HUES48 (cell line): ENCODE data around the gene PKP3.
A peak's percentile ranks its signal among the peaks of the same experiment; 100 is the strongest.
"Not testable (repeated sequence)": the region's sequence is repeated elsewhere in the genome, so short reads cannot be mapped to it uniquely, and the experiment has no call there.

Experiments used
- H3K27ac ChIP-seq: one replicate; pipeline ENCODE4 v1.7.0; 2013; ENCODE audit warnings: low read depth, low read length, inconsistent platforms
- H3K27me3 ChIP-seq: 2 replicates; pipeline ENCODE4 v1.6.1; 2013; ENCODE audit warnings: mild to moderate bottlenecking, low read length; ENCODE audit not compliant: control insufficient read depth, insufficient read depth
- H3K36me3 ChIP-seq: 2 replicates; pipeline ENCODE4 v1.6.1; 2013; ENCODE audit warnings: low read length; ENCODE audit not compliant: control insufficient read depth, insufficient read depth
- H3K4me1 ChIP-seq: 2 replicates; pipeline ENCODE4 v1.6.1; 2013; ENCODE audit warnings: mild to moderate bottlenecking, low read length; ENCODE audit not compliant: control insufficient read depth, insufficient read depth
- H3K4me3 ChIP-seq: 2 replicates; pipeline ENCODE4 v1.5.1; 2013; ENCODE audit warnings: mild to moderate bottlenecking, low read depth, low read length
- H3K9ac ChIP-seq: 2 replicates; pipeline ENCODE4 v1.6.1; 2013; ENCODE audit warnings: mild to moderate bottlenecking, low read depth, low read length, moderate library complexity
- H3K9me3 ChIP-seq: 2 replicates; pipeline ENCODE4 v1.6.1; 2013; ENCODE audit warnings: low read length; ENCODE audit not compliant: control insufficient read depth, insufficient read depth

PKP3 gene

GRCh38 chr11:409600-410483, 15.8 kb downstream of the PKP3 start:
- Histone ChIP-seq H3K27ac (no peak overlapping the region), H3K4me1 (no peaks in the 10 kb centered on the region), H3K4me3 (no peak overlapping the region), H3K36me3 (no peaks in the 10 kb centered on the region), H3K9ac (no peak overlapping the region), H3K9me3 (no peaks in the 10 kb centered on the region), H3K27me3 (no peaks in the 10 kb centered on the region)

- H3K27ac ChIP-seq, H3K27me3 ChIP-seq, H3K36me3 ChIP-seq, H3K4me3 ChIP-seq, H3K9me3 ChIP-seq, H3K9ac ChIP-seq, H3K4me1 ChIP-seq: not testable (repeated sequence)
Measured at GRCh38 chr11:410711-411110, 16.7 kb downstream of the PKP3 start.

- not testable (repeated sequence) for H3K9ac ChIP-seq, H3K27ac ChIP-seq, H3K4me3 ChIP-seq, H3K36me3 ChIP-seq, H3K27me3 ChIP-seq, H3K9me3 ChIP-seq
- peaks cover 11% of the 10 kb centered on the region for H3K4me1 ChIP-seq
Measured at GRCh38 chr11:411520-411919, 17.5 kb downstream of the PKP3 start.

- peaks cover 11% of the 10 kb centered on the region for H3K4me1 ChIP-seq
- no peaks in the 10 kb centered on the region for H3K9me3 ChIP-seq
- no peak overlapping the region for H3K27ac ChIP-seq
- no peaks in the 10 kb centered on the region for H3K36me3 ChIP-seq
- H3K9ac ChIP-seq: no peak overlapping the region
- H3K27me3 ChIP-seq: peaks cover 9% of the 10 kb centered on the region; the same call in 1 of the 2 replicates
- no peak overlapping the region for H3K4me3 ChIP-seq
Measured at GRCh38 chr11:412641-413119, 18.7 kb downstream of the PKP3 start.

- Histone ChIP-seq H3K4me1 (peaks cover 11% of the 10 kb centered on the region), H3K9me3 (no peaks in the 10 kb centered on the region), H3K27ac (no peak overlapping the region), H3K27me3 (peaks cover 11% of the 10 kb centered on the region; the same call in 1 of the 2 replicates), H3K9ac (no peak overlapping the region), H3K36me3 (no peaks in the 10 kb centered on the region), H3K4me3 (no peak overlapping the region)
Measured at GRCh38 chr11:413120-414081, 19.4 kb downstream of the PKP3 start.

GRCh38 chr11:414318-414857, 20.4 kb downstream of the PKP3 start:
- H3K4me1 ChIP-seq: peaks cover 11% of the 10 kb centered on the region
- H3K36me3 ChIP-seq: no peaks in the 10 kb centered on the region
- no peak overlapping the region for H3K4me3 ChIP-seq
- no peak overlapping the region for H3K9ac ChIP-seq
- no peaks in the 10 kb centered on the region for H3K9me3 ChIP-seq
- H3K27me3 ChIP-seq: peaks cover 11% of the 10 kb centered on the region; the same call in 1 of the 2 replicates
- H3K27ac ChIP-seq: no peak overlapping the region

DNA sequence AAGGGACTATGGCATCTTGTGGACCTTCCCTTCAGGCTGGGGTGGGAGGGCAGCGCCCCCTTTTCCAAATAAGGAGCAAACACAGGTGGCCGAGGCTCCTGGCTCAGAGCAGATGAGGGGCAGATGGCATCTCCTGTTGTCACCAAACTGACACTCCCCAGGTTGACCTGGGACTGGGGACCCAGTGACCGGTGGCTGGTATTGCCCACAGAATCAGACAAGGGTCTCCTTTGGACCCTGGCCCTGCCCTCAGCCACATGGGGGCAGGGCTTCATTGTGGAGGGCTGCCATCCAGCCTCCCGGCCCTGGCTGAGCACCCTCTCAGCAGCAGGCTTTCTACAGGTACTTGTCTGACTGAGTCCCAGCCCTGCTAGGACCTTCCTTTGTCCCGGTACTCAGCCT, 21.6 kb downstream of the PKP3 start:
- H3K9me3 ChIP-seq: no peaks in the 10 kb centered on the region
- no peaks in the 10 kb centered on the region for H3K36me3 ChIP-seq
- no peak overlapping the region for H3K27ac ChIP-seq
- H3K27me3 ChIP-seq: peaks cover 11% of the 10 kb centered on the region; the same call in 1 of the 2 replicates
- H3K4me1 ChIP-seq: peaks cover 11% of the 10 kb centered on the region
- H3K4me3 ChIP-seq: peak overlapping the region; percentile 76; the same call in 1 of the 2 replicates
- no peak overlapping the region for H3K9ac ChIP-seq

GRCh38 chr11:416051-416756, 22.2 kb downstream of the PKP3 start:
- H3K36me3 ChIP-seq: no peaks in the 10 kb centered on the region
- peaks cover 11% of the 10 kb centered on the region; the same call in 1 of the 2 replicates for H3K27me3 ChIP-seq
- peaks cover 11% of the 10 kb centered on the region for H3K4me1 ChIP-seq
- no peak overlapping the region for H3K27ac ChIP-seq
- H3K4me3 ChIP-seq: peak overlapping the region; percentile 76
- peak overlapping the region; percentile 55; the same call in 1 of the 2 replicates for H3K9ac ChIP-seq
- H3K9me3 ChIP-seq: no peaks in the 10 kb centered on the region

DNA sequence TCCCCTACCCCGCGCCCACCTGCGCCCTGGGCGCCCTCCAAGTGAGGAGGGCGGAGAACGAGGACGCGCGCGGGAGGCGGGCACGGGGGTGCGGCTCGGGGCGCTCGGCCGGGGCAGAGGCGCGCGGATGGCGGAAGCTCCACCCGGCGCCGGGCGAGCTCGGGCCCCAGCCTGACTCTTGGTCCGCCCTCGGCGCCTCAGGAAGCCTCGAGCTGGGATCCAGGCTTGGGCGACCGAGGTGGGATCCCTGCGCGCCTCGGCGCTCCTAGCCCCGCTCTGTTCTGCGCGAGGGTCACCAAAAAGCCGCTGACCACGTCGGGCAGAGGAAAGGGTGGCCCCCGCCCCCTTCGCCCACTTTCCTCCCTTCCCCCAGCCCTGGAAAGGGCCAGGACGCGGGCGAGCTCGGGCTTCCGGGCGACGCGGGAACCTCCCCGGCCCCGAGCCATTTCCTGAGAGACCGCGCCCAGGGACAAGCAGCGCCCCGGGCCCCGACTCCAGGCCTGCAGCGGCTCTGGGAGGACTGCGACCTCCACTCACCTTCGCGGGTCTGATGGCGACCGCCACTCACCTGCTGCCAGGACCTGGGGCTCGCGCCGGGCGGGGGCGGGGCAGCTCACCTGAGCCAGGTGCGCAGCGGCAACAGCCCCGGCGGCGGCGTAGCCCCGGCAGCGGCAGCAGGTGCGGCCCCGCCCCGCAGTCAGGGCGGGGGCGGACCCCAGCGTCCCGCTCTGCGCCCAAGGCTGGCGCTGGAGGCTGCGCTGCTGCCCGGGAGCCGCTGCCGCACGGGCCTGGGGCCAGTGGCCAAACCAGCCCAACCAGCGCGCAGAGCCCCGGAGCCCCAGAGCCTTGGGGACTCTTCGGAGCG, 23.0 kb downstream of the PKP3 start:
- H3K4me3 ChIP-seq: peak overlapping the region; percentile 76
- H3K9ac ChIP-seq: peak overlapping the region; percentile 55; the same call in 1 of the 2 replicates
- peaks cover 11% of the 10 kb centered on the region for H3K4me1 ChIP-seq
- no peaks in the 10 kb centered on the region for H3K36me3 ChIP-seq
- H3K9me3 ChIP-seq: no peaks in the 10 kb centered on the region
- peaks cover 11% of the 10 kb centered on the region; the same call in 1 of the 2 replicates for H3K27me3 ChIP-seq
- no peak overlapping the region for H3K27ac ChIP-seq
